HG03039 (cell line): ENCODE measurements around the gene ZBTB39.
A peak's percentile ranks its signal among the peaks of the same experiment; 100 is the strongest.
"Not testable (repeated sequence)": the region's sequence is repeated elsewhere in the genome, so short reads cannot be mapped to it uniquely, and the experiment has no call there.

Experiments used
- ATAC-seq: cut with Tn5 transposase; IDR thresholded peaks from one replicate; pipeline ENCODE4 v1.9.1; 2021; ENCODE audit warnings: mild to moderate bottlenecking, moderate library complexity; ENCODE audit not compliant: unreplicated experiment

The ZBTB39 gene

DNA sequence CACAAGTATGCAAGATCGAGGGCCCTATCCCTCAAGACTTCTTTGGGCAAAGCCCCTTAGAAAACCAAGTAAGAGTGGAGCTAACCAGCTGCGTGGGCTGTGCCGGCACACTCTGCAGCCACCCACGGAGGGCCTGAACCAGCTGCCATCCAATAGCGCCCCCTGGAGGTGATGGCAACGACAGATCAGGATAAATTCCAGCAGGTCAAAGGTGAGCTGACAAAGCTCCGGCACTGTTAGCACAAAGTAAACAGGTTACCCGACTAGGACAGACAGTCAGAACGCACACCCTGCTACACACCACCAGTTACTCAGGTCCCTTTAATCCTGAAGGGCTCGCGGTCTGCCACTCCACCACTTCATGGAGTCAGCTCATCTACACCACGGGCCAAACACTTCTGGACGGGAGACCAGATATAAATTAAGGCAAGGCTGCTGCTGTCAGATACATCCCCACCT lies 4.9 kb downstream of the ZBTB39 start:
- ATAC-seq = no peak

DNA sequence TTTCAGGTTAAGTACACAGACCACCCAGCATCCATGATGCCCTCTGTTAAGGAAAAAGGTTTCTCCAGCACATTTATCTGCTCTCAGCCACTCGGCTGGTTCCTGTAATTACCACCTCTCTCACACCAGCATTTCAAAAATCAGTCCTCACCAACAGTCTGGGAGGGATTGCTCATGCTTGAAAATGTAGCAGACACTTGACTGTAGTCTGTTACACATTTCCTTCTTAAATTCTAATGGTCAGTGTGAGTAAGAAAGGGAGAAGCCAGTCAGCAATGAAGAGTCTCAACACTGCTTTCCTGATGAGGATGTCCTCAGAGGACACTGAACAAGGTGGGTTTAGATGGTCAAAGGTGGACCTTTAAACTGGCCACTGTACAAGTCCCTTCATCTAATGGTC lies 6.0 kb downstream of the ZBTB39 start:
- ATAC-seq = no peak

DNA sequence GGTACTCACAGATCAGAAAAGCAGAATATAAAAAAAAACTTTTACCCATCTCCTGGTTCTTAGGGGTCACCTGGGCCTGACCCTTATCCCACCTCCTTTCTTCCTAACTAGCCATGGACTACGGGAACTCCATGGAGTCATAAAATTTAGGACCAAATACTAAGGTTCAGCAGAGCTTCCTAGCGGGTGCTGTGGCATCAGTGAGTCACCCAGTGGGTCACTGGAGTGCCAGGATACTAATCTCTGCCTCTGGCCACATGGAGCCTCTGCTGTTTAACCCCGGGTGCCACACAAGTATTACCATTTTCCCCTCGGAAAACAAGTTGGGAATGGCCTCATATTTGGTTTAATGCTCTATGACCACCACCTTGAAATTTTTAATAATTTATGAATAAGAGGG lies 6.9 kb downstream of the ZBTB39 start:
- no peak for ATAC-seq

DNA sequence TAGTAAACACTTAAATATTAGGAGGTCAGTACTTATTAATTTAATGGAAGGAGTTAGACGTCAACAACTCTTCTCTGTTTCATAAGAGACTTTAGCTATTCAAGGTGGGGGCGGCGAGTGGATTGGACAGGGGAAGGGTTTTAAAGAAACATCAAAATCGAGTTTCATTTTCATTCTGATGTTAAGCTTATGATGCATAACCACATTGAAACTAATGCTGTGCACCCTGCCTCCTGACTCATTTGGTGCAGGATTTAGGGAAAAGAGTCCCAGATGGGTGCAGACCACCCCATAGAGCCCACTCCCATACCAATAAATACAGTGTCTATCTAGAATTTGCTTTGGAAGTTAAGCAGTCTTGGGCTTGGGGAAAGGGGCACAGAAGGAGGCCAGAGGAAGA lies 7.4 kb downstream of the ZBTB39 start:
- peak; percentile 66 for ATAC-seq

DNA sequence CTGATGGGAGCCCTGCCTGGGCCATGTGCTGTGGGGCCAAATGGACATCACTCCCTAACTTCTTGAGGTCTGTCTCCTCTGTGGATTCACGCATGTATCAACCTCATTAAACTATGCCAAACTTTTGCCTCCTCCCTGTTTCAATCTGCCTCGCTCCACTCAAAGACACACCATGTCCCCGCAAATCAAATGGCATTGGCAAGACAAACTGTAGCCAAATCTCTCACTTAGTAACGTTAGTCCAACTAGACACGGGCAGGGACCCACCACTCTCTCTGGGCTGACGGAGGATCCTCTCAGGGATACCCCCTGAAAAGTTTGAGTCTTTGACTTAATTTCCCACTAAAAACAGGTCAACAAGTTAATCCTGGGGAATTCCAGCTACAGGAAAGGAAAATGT lies 8.0 kb downstream of the ZBTB39 start:
- no peak for ATAC-seq

DNA sequence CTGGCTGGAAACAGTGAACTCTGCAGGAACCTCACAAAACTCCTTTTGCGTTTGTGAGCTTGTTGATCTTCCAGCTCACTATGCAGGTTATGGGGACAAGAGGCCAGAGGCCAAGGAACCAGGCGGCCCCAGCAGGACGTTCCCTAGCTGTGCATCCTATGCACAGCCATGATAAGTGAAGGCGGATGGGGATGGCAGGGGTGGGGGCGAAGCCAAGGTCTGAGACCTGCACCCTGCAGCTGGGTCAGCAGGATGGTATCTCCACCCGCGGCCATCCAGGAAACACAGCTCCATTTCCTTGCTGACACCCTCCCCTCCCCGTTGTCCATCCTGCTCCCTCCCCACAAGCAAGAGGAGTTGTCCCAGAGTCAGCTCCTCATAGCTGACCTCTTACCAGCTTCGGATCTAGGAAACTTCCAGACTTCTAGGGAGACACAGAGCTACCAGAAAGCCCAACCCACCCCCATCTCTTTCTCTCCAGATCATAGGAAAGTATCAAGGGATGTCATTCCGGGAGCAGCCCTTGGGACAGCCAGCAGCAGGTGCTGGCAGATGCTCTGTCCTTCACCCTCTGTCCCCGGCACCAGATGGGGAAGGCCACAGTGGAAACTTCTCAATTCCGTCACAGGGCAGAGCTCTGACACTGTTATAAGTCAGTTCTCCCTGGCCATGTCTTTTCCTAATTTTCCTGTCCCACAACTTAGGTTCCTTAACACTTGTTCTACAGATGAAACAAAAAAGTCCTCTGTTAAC lies 9.4 kb downstream of the ZBTB39 start:
- no peak for ATAC-seq

DNA sequence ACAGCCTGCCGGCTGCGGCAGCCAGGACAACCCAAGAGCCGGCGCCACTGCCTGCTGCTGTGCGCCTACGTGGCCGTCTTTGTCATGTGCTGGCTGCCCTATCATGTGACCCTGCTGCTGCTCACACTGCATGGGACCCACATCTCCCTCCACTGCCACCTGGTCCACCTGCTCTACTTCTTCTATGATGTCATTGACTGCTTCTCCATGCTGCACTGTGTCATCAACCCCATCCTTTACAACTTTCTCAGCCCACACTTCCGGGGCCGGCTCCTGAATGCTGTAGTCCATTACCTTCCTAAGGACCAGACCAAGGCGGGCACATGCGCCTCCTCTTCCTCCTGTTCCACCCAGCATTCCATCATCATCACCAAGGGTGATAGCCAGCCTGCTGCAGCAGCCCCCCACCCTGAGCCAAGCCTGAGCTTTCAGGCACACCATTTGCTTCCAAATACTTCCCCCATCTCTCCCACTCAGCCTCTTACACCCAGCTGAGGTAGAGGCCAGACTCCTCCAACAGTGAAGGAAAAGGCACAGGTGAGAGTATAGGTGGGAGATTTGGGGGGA lies 10.3 kb downstream of the ZBTB39 start:
- no peak for ATAC-seq

DNA sequence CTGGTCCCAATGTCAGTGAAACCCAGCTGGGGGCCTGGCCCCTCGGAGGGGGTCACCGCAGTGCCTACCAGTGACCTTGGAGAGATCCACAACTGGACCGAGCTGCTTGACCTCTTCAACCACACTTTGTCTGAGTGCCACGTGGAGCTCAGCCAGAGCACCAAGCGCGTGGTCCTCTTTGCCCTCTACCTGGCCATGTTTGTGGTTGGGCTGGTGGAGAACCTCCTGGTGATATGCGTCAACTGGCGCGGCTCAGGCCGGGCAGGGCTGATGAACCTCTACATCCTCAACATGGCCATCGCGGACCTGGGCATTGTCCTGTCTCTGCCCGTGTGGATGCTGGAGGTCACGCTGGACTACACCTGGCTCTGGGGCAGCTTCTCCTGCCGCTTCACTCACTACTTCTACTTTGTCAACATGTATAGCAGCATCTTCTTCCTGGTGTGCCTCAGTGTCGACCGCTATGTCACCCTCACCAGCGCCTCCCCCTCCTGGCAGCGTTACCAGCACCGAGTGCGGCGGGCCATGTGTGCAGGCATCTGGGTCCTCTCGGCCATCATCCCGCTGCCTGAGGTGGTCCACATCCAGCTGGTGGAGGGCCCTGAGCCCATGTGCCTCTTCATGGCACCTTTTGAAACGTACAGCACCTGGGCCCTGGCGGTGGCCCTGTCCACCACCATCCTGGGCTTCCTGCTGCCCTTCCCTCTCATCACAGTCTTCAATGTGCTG lies 11.0 kb downstream of the ZBTB39 start:
- no peak for ATAC-seq

DNA sequence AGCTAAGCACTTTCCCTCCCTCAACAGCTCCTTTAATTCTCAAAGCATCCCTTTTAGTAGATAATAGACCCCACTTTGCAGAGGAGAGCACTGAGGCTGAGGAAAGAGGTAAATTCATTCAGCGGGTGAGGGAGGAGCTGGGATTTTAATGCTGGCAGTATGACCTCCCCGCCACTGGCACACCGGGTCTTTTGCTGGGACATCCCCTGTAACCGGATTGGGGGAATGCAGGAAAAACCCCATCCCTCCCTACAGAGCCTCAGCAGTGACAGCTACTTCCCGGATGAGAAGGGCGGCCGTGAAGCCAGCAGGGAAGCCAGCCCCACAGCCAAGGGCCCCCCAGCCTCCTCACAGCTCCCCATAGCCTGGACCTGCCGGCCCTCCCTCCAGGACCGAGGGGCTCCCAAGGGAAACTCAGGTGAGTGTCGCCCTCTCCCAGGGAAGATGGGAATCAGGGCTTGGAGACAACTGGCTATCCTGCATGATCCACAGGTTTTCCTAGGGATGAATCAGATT lies 12.1 kb downstream of the ZBTB39 start:
- no peak for ATAC-seq

DNA sequence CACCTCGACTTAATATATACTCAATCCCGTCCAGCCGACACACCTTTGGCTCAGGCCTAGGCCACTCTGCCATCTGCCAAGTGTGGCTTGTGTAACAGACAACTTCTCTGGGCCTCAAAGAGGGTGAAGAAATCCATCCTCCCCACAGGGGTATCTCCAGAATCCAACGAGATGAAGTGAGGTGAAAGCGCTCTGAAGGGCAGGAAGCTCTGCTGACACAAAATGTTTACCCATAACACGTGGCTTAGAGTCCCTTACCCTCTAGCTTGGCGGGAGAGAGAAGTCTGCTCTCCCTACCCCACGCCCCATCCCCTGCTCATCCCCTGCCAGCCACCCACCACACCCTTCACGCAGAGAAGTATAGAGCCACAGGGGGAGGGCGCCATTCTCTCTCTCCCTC lies 13.0 kb downstream of the ZBTB39 start:
- ATAC-seq = no peak

DNA sequence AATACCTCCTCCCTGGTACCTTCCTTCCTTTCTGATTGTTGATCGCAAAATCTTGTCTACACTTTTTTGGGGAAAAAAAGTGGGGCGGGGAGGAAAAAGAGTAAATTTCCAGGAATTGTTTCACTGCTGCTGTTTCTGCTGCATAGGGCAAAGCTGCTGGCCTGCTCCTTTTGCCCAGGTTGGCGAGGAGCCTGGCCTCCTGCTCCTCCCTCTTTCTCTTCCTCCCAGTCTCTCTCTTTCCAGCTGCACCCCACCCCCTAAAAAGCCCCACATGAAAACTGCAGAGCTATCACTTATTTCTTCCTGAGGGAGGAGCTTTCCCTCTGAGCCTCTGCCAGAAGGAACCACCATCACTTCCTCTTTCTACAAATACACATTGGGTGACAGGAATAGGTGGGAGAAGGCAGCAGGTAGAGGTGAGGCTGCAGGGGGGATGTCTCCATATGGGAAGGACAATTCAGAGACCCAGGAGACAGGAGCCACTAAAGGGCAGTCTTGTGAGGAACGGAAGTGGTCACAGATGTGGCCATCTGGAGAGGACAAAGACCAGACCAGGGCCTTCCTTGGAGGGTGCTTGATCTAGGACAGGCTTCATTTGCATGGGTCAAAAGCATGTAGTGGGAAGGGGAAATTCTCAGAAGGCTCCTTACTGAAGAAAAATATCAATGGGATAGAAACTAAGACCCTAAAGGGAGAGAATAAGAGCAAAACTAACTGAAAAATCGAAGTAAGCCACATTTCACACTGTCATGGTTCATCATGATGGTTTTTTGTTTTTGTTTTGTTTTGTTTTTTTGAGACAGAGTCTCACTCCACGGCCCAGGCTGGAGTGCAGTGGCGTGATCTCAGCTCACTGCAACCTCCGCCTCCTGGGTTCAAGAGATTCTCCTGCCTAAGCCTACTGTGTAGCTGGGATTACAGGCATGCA lies 14.8 kb downstream of the ZBTB39 start:
- ATAC-seq = no peak

DNA sequence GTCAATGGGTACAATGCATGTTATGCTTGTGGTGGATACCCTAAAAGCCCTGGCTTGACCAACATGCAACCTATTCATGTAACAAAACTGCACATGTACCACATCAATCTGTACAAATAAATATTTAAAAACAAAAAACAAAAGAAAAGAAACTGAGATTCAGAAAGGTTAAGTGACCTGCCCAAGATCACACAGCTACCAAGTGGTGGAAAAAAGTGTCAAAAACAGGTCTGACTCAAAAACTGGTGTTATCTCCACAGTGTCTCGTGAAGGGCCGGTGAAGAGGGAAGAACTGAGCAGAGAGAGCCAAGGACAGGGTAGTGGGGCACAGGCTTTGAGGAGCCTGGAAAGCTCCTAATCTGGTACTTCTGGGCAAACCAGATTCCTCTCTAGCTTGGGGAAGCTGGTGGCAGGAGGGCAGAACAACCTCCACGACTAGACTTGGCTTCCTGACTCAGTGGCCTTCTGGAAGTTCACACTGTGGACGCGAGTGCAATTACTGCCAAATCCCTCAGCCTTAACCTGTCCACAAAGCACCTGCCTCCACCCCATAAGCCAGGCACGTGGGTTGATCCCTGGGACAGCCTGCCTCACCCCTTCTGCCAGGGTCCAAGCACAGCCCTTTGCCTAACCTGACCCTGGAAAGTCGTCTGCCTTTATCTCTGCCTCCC lies 15.6 kb downstream of the ZBTB39 start:
- no peak for ATAC-seq

DNA sequence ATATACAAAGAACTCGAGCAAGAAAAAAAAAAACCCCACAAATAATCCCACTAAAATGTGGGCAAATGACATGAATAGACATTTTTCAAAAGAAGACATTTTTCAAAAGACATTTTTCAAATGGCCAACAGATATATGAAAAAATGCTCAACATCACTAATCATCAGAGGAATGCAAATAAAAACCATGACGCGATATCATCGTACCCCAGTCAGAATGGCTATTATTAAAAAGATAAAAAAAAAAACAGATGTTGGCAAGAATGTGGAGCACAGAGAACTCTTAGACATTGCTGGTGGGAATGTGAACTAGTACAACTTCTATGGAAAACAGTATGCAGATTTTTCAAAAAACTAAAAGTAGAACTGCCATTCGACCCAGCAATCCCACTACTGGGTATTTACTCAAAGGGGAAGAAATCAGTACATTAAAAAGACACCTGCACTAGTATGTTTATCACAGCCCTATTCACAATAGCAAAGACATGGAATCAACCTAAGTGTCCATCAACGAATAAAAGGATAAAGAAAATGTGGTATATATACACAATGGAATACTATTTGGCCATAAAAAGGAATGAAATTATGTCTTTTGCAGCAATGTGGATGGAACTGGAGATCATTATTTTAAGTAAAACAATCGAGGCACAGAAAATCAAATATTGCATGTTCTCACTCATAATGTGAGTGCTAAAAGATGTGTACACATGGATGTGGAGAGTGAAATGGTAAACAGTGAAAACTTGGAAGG lies 16.3 kb downstream of the ZBTB39 start:
- no peak for ATAC-seq

DNA sequence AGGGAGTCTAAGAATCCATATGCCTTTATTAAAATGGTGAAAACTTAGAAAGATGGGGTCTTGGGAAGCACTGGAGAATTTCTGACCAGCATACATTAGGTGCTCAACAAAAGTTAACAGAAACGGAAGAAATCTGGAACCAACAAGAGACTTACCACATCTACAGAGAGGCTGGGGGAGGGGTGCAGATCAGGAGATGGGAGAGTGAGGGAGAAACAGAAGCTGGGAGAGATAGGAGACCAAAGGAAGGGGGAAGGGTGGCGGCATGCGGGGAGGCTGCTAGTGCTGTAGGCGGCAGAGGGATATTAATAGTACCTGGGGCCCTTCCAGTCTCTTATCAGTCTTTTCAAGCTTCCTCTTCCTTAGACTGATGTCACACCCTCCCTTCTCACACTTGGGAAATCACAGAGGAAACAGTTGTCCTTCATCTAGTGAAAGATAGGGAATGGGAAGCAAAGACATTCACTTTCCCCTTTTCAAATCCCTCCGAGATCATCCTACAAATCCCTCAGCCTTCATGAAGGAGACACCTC lies 18.1 kb downstream of the ZBTB39 start:
- ATAC-seq = no peak

DNA sequence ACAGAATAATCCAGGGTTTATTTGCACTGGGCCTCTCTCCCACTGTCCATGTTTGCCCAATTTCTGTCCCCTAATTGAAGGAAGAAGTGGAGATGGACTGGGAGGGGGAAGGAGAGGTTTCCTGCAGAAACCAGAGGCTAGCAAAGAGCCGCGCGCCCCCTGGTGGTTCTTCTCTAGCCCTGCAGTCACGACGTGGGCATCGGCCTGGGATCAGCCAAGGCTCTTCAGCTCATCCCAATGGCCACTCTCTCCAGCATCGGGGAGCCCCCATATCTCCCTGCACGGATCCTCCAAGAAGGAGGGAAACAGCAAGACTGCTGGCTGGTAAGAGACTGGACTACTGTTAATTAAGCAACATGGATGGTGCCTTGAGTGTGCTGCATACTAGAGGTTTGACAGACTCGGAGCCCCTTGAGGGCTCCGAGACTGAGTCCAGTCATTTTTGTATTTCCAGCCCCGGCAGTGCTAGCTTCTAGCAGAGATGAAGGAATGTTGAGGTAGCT lies 18.7 kb downstream of the ZBTB39 start:
- peak; percentile 55 for ATAC-seq

DNA sequence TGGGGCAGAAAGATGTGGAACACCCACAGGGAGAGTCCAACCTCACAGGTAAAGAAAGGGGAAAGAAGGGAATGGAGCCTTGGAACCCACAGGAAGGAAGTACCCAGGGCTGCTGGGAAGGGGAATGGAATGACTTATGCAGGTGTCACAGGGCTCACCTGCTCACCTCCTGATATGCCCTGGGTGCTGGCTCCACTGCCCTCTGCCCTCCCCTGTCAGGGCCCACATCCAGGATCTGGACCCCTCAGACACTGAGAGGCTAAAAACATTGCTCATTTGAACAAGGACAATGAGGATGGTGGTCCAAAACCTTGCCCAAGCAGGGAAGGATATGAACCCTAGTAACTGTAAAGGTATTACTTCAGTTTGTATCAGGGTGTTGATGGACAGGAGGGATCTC lies 19.3 kb downstream of the ZBTB39 start:
- ATAC-seq = no peak

DNA sequence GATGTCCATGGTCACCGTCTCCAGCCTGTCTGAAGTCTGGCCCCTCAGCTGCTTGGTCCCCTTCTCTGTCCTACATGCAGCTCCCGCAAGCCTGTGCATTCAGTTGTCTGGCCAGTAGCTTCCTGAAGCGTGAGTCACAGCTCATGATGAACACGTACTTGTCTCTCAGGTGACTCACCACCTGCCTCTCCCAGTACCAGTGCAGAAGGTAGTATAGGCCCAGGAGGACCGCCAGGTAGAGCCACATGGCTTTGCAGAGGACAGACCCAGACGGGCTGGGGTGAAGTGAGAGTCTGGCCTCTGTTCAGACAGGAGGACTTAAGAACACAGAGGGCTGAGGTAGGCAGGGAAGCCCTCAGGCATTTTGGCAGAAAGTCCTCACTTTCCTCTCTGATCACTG lies 20.6 kb downstream of the ZBTB39 start:
- not testable (repeated sequence) for ATAC-seq

DNA sequence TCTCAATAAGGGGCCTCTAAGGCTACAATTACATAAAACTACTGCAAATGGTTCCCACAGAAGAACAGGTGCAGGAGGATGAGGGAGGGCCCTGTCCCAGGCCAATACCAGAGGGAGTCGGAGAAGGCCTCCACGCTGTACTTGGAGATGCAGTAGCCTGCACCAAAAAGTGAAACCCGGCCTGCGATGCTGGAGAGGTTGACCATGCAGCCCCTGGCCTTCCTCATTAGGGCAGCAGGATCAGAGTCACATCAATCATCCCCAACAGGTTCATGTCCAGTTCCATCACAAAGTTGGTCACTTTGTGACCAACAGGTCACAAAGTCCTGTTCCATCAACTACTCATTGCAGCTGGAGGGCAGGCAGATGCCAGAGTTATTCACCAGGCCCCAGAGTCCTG lies 23.0 kb downstream of the ZBTB39 start:
- ATAC-seq = no peak

DNA sequence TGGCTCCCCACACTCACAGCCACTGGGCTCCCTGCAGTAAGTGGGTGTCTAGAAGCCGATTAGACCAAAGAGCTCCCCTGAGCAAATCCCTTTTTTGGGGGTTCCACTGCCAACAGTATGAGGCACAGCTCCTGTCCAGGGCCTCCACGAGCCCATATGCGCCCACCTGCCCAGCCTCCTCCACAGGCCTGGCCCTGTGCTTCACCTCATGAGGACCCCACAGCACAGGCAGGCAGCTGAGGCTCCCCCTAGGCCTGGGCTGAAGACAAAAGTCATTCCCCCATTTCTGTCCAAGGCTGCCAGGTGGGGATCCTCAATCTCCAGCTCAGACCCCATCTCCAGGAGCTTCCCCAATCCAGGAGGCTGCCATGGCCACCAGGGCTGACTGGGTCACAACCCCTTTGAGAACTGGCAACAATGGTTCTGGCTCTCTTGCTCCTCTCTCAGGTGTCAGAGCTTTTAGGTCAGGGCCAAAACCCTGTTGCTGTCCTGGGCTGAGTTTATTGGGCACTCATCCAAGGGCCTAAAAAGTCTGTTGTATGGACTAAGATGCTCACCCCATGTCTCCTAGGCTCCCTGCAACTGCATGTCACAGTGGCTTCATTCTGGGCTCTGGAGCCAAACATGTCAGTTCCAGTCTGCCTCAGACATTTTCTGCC lies 23.6 kb downstream of the ZBTB39 start:
- ATAC-seq = not testable (repeated sequence)
